Gastroesophageal sphincter (tissue), 3 donors: Measurements from ENCODE around the gene ATG16L1.

Source experiments
- CTCF ChIP-seq, 4 experiments: fragments of 200-600 bp in 2 of 4; fragments of 450-650 bp in 2 of 4; sonication (generic) in 1 of 4; IDR thresholded peaks; one replicate each; pipeline ENCODE4 v1.5.1; 2017 to 2019; ENCODE audit warnings: antibody characterized with exemption in 4 of 4, mild to moderate bottlenecking in 2 of 4, moderate library complexity in 2 of 4
- POLR2A ChIP-seq, 2 donors: fragments of 450-650 bp; IDR thresholded peaks; one replicate each; pipeline ENCODE4 v1.6.1; 2017; ENCODE audit warnings: antibody characterized with exemption in 2 of 2, mild to moderate bottlenecking in 2 of 2, moderate library complexity in 1 of 2
- POLR2AphosphoS5 ChIP-seq: sonication (generic); formaldehyde crosslinking; IDR thresholded peaks from one replicate; pipeline ENCODE4 v1.6.1; 2017; ENCODE audit warnings: antibody characterized with exemption

GRCh38 chr2:233311241-233311926 lies 59.9 kb downstream of the ATG16L1 start:
- no peak for TF ChIP-seq POLR2AphosphoS5
- no peak for TF ChIP-seq POLR2A (IDR thresholded peaks at IDR 0.05)
- no peak for TF ChIP-seq CTCF (IDR thresholded peaks at IDR 0.05)
